Smooth muscle cell (in vitro differentiated cells): ENCODE measurements around the gene RHBDL1. TPM values are rescaled to one million over a fixed set of nuclear protein-coding genes. Genes with fewer than 3 reads are reported as not detected.
A peak's percentile ranks its signal among the peaks of the same experiment; 100 is the strongest.

Experiments
- DNase-seq: peaks from one replicate; lab custom pipeline; 2025; ENCODE audit not compliant: unreplicated experiment; lab: John Stamatoyannopoulos, UW
- H2AFZ ChIP-seq: fragments of 200-600 bp; sonication (generic); 2 replicates; pipeline ENCODE4 v1.6.0; 2016; ENCODE audit warnings: antibody characterized with exemption, low read depth, mild to moderate bottlenecking
- H3F3A ChIP-seq: fragments of 200-600 bp; sonication (generic); 2 replicates; pipeline ENCODE4 v1.6.0; 2017; ENCODE audit warnings: antibody characterized with exemption, low read depth
- H3K27ac ChIP-seq: fragments of 200-600 bp; sonication (generic); 2 replicates; pipeline ENCODE4 v1.5.1; 2016; ENCODE audit warnings: low read depth, mild to moderate bottlenecking
- H3K27me3 ChIP-seq: fragments of 200-600 bp; sonication (generic); 2 replicates; pipeline ENCODE4 v1.6.1; 2016; ENCODE audit warnings: low read depth, mild to moderate bottlenecking
- H3K36me3 ChIP-seq: fragments of 200-600 bp; sonication (generic); 2 replicates; pipeline ENCODE4 v1.5.1; 2016; ENCODE audit warnings: low read depth
- H3K4me1 ChIP-seq: fragments of 200-600 bp; sonication (generic); 2 replicates; pipeline ENCODE4 v1.5.1; 2016; ENCODE audit warnings: low read depth
- H3K4me2 ChIP-seq: fragments of 200-600 bp; sonication (generic); 2 replicates; pipeline ENCODE4 v1.6.0; 2016; ENCODE audit warnings: mild to moderate bottlenecking
- H3K4me3 ChIP-seq: fragments of 200-600 bp; sonication (generic); 2 replicates; pipeline ENCODE4 v1.5.1; 2016; ENCODE audit warnings: mild to moderate bottlenecking
- H3K79me2 ChIP-seq: fragments of 200-600 bp; sonication (generic); 2 replicates; pipeline ENCODE4 v1.6.0; 2016; ENCODE audit warnings: low read depth, mild to moderate bottlenecking
- H3K9ac ChIP-seq: fragments of 200-600 bp; sonication (generic); 2 replicates; pipeline ENCODE4 v1.6.0; 2016; ENCODE audit warnings: low read depth
- H3K9me3 ChIP-seq: fragments of 200-600 bp; sonication (generic); replicated peaks from 2 replicates; pipeline ENCODE4 v1.5.1; 2016; ENCODE audit warnings: low read depth
- H4K20me1 ChIP-seq: fragments of 200-600 bp; sonication (generic); 2 replicates; pipeline ENCODE4 v1.6.0; 2016; ENCODE audit warnings: low read depth
- WGBS: methylation state at CpG from one replicate; pipeline ENCODE4 v1.1.7; 2016; ENCODE audit warnings: low lambda C conversion rate; 5-methylcytosine and 5-hydroxymethylcytosine counted together
- polyA plus RNA-seq: library from polyadenylated mRNA; unstranded; fragments of >200 nt; fragmentation: Nextera tagmentation; extraction: Ambion mirVana; gene quantifications from 2 replicates; pipeline ENCODE4 v1.2.1, GENCODE V29; 2016
- total RNA-seq: library from RNA; depleted of rRNA; stranded (reverse); fragments of >200 nt; gene quantifications from 2 replicates; pipeline ENCODE4 v1.2.3, GENCODE V29; 2014
- TF ChIP-seq, protein P1 (sequence below): fragments of 200-600 bp; sonication (generic); IDR thresholded peaks from 2 replicates; pipeline ENCODE4 v1.5.1; 2017; ENCODE audit warnings: borderline replicate concordance, mild to moderate bottlenecking, antibody characterized with exemption; ENCODE audit not compliant: insufficient read depth, poor library complexity, severe bottlenecking

RHBDL1 gene
- total and polyA plus RNA-seq, 2 experiments from 2014 or later = 2.7 to 3.7 TPM

DNA sequence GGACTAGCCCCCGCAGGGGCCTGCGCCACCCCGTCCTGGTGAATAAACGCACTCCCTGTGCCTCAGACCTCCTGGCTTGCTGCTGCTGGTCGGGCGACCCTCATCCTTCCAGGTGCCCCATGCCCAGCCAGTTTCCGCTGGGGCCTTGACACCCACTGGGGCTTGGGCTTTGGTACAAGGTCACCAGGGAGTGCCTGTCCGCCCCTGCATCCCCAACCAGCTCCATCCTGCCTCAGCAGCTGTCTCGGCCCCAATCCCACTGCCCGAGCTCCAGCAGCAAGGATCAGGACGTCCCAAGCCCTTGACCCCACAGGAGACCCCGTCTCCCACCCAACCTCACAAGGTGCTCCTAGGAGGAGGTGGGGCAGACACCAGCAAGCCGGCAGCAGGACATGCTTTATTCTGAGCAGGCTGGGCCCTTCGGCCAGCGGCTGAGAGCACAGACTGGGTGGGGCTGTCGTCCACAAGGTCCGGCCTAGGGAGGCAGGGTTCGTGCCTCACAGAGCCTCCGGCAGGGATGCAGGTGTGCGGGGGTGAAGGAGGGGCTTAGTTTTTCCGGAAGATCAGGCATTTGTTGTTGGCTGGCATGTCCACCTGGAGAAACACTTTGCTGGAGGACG is 41.3 kb upstream of the RHBDL1 start:
- Histone ChIP-seq H4K20me1 (peaks cover 11% of the 10 kb centered on the region), H2AFZ (no peak overlapping the region), H3K4me1 (peaks cover 35% of the 10 kb centered on the region), H3K4me3 (no peak overlapping the region), H3K9ac (no peak overlapping the region), H3K27me3 (no peaks in the 10 kb centered on the region), H3K79me2 (peaks cover 10% of the 10 kb centered on the region), H3K36me3 (no peaks in the 10 kb centered on the region), H3K4me2 (no peak overlapping the region), H3F3A (peaks cover 15% of the 10 kb centered on the region), H3K9me3 (no peaks in the 10 kb centered on the region), H3K27ac (no peak overlapping the region)
- no peak for DNase-seq
- TF ChIP-seq, protein P1, sequence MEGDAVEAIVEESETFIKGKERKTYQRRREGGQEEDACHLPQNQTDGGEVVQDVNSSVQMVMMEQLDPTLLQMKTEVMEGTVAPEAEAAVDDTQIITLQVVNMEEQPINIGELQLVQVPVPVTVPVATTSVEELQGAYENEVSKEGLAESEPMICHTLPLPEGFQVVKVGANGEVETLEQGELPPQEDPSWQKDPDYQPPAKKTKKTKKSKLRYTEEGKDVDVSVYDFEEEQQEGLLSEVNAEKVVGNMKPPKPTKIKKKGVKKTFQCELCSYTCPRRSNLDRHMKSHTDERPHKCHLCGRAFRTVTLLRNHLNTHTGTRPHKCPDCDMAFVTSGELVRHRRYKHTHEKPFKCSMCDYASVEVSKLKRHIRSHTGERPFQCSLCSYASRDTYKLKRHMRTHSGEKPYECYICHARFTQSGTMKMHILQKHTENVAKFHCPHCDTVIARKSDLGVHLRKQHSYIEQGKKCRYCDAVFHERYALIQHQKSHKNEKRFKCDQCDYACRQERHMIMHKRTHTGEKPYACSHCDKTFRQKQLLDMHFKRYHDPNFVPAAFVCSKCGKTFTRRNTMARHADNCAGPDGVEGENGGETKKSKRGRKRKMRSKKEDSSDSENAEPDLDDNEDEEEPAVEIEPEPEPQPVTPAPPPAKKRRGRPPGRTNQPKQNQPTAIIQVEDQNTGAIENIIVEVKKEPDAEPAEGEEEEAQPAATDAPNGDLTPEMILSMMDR = no peak
- whole genome bisulfite sequencing = 96% methylated on average over 22 of the region's 22 CpGs

DNA sequence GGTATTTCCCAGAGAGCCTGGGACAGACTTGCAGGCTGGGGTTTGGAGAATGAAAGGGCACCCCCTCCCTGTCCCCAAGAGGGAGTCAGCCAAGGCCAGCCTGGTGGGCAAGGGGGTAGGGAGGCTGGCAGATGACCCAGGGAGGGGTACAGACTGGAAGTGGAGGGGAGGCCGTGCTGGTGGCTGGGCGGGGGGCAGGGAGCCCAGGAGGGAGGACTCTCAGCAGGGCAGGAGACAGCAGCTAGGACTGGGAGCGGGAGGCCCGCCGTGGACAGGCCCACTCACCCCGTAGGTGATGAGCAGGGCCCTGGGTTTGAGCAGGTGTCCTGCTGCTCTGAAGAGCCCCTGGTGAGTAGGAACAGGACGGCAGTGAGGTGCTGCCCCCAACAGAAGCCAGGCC is 40.5 kb upstream of the RHBDL1 start:
- 95% methylated on average over 7 of the region's 7 CpGs for WGBS
- Histone ChIP-seq H3K4me3 (peak overlapping the region; percentile 99), H3K9ac (no peak overlapping the region), H2AFZ (no peak overlapping the region), H3K9me3 (no peaks in the 10 kb centered on the region), H3K27ac (no peak overlapping the region), H3K27me3 (no peaks in the 10 kb centered on the region), H3K79me2 (peaks cover 10% of the 10 kb centered on the region), H3F3A (peaks cover 19% of the 10 kb centered on the region), H3K36me3 (no peaks in the 10 kb centered on the region), H3K4me2 (peak overlapping the region; percentile 89), H3K4me1 (peaks cover 27% of the 10 kb centered on the region), H4K20me1 (peaks cover 11% of the 10 kb centered on the region)
- DNase-seq = no peak
- TF ChIP-seq, protein P1 = no peak

DNA sequence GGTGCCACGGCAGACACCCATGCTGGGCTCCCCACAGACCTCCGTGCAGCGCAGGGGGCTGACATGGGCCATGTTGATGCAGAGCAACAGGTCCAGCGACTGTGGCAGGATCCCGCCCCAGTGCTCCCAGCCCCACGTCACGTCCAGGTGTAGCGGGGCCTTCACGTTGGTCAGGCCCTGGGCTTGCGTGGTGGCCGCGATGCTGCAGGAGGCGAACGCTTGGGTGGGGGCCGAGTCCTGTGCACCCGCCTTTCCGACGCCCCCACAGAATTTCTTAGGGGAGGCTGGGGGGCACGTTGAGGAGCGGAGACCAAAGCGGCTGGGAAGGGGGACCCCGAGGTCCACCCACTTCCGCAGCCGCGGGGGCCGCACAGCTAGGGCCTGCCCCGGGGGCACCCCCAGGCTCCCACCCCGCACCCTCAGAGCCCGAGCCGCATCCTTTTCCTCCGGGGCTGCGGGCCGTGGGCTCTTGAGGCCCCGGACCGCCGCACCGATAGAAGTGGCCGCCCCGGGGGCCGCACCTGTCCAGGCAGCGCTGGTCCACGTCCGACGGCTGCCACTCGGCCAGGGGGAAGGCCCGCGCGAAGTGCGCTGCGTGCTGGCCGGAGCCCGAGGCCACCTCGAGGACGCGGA is 39.8 kb upstream of the RHBDL1 start:
- DNase-seq = no peak
- Histone ChIP-seq H2AFZ (no peak overlapping the region), H3K9me3 (no peaks in the 10 kb centered on the region), H3K27me3 (no peaks in the 10 kb centered on the region), H3K4me1 (peaks cover 21% of the 10 kb centered on the region), H3K36me3 (no peaks in the 10 kb centered on the region), H3K4me2 (peak overlapping the region; percentile 89), H3K9ac (peak overlapping the region; percentile 67), H3K4me3 (peak overlapping the region; percentile 99), H4K20me1 (peaks cover 11% of the 10 kb centered on the region), H3K79me2 (peaks cover 10% of the 10 kb centered on the region), H3F3A (peaks cover 13% of the 10 kb centered on the region), H3K27ac (no peak overlapping the region)
- WGBS = 12% methylated on average over 45 of the region's 55 CpGs
- TF ChIP-seq, protein P1 = no peak
